ENCODE results near the gene PARN.

DNA sequence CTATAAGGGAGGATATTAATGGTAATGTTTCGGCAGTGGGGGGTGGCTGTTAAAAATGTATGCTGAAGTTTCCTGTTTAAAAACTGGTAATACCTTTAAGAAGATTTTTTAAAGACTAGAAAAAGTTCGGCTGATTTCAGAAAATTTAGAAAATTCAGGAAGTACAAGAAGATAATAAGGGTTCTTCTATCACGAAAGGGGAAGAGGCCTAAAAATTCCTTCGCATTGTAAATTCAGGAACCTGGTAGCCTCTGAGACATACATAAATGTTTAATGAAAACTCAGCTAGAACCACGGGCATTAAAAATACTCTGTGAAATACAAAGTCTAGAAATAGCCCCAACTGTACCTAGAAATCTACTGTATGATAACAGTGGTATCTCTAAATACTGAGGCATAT lies 181.2 kb downstream of the PARN start:
- no peak for TF ChIP-seq CTCF (conservative IDR thresholded peaks at IDR 0.05 in 1 of 2, IDR thresholded peaks at IDR 0.05 in 1 of 2; ENCODE audit: extremely low read depth in 1 of 2, insufficient read depth in 1 of 2, low read depth in 1 of 2, low read length in 2 of 2)
- no peak for TF ChIP-seq EZH2 (IDR thresholded peaks at IDR 0.05; ENCODE audit: borderline replicate concordance, low read length)

Data from mammary epithelial cell (primary cell).